WERI-Rb-1 (cell line): ENCODE data around the gene DCAF4L1.

Experiments
- DNase-seq: peaks from one replicate; pipeline ENCODE4 v3.0.0-alpha.2; 2020
- H3K27ac ChIP-seq: fragments of 250-450 bp; sonication (Bioruptor Pico); 2 replicates; pipeline ENCODE4 v1.5.1; 2020; ENCODE audit warnings: mild to moderate bottlenecking, moderate library complexity
- H3K27me3 ChIP-seq: fragments of 250-450 bp; sonication (Bioruptor Pico); 2 replicates; pipeline ENCODE4 v1.5.1; 2021; ENCODE audit warnings: mild to moderate bottlenecking, low read depth, moderate library complexity; ENCODE audit not compliant: insufficient read depth, severe bottlenecking
- H3K36me3 ChIP-seq: fragments of 250-450 bp; sonication (Bioruptor Pico); 2 replicates; pipeline ENCODE4 v1.5.1; 2020; ENCODE audit warnings: mild to moderate bottlenecking, moderate library complexity
- H3K4me3 ChIP-seq: 2 replicates; pipeline ENCODE4 v1.5.1; 2011; ENCODE audit warnings: low read depth, mild to moderate bottlenecking, control low read depth, low read length
- H3K9me3 ChIP-seq: fragments of 250-450 bp; sonication (Bioruptor Pico); 2 replicates; pipeline ENCODE4 v1.5.1; 2021; ENCODE audit warnings: mild to moderate bottlenecking, moderate library complexity; ENCODE audit not compliant: severe bottlenecking
- TF ChIP-seq, protein P1 (sequence below): IDR thresholded peaks from 2 replicates; pipeline ENCODE4 v1.5.1; 2011; ENCODE audit warnings: low read depth, mild to moderate bottlenecking, control low read depth, inconsistent platforms, low read length

Gene DCAF4L1

DNA sequence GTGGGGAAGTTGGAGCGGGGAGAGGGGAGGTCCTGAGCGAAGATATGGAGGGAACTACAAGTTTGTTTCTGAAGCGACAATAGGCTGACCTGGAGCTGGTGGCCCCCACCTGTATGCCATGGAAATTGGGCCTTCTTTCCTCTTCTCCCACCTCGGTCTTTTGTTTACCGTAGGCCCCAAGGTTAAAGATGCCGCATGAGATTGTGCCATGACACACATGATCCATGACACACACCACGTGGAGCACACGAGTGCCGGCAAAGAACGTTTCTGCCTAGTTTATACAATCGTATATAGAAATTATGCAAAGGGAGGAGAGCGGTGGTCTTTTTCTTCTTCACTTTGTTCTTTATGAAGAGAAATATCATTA, 45.9 kb upstream of the DCAF4L1 start:
- Histone ChIP-seq H3K4me3 (peak overlapping the region; percentile 90), H3K27ac (peak overlapping the region; percentile 91), H3K27me3 (no peaks in the 10 kb centered on the region), H3K9me3 (no peaks in the 10 kb centered on the region), H3K36me3 (peaks cover 36% of the 10 kb centered on the region)
- TF ChIP-seq, protein P1, sequence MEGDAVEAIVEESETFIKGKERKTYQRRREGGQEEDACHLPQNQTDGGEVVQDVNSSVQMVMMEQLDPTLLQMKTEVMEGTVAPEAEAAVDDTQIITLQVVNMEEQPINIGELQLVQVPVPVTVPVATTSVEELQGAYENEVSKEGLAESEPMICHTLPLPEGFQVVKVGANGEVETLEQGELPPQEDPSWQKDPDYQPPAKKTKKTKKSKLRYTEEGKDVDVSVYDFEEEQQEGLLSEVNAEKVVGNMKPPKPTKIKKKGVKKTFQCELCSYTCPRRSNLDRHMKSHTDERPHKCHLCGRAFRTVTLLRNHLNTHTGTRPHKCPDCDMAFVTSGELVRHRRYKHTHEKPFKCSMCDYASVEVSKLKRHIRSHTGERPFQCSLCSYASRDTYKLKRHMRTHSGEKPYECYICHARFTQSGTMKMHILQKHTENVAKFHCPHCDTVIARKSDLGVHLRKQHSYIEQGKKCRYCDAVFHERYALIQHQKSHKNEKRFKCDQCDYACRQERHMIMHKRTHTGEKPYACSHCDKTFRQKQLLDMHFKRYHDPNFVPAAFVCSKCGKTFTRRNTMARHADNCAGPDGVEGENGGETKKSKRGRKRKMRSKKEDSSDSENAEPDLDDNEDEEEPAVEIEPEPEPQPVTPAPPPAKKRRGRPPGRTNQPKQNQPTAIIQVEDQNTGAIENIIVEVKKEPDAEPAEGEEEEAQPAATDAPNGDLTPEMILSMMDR, result no peak
- no peak for DNase-seq

DNA sequence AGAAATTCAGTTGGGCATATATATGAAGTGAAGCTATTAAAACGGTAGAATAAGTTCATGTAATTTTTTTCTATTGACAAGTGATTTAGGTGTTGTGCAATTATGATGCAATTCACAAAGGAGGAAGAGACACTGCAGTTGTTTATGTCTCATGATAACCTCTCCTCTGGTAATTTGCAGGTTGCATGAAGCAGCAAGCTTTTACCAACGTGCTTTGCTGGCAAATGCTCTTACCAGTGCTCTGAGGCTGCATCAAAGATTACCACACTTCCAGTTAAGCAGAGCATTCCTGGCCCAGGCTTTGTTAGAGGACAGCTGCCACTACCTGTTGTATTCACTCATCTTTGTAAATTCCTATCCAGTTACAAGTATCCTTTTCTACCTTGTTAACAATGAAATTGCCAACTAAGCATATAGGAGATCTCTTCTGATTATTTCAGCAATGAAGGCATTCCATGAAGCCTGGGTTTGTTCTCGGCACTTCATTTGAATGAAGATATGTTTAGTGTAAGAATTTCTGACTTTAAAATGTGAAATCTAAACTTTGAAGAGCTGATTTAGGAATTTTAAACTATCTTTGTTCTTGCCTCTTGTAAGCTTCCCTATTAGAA, 42.4 kb upstream of the DCAF4L1 start:
- H3K4me3 ChIP-seq, result no peak overlapping the region
- no peaks in the 10 kb centered on the region for H3K27me3 ChIP-seq
- TF ChIP-seq, protein P1, result no peak
- DNase-seq, result no peak
- H3K9me3 ChIP-seq, result no peaks in the 10 kb centered on the region
- peaks cover 56% of the 10 kb centered on the region for H3K36me3 ChIP-seq
- no peak overlapping the region for H3K27ac ChIP-seq

DNA sequence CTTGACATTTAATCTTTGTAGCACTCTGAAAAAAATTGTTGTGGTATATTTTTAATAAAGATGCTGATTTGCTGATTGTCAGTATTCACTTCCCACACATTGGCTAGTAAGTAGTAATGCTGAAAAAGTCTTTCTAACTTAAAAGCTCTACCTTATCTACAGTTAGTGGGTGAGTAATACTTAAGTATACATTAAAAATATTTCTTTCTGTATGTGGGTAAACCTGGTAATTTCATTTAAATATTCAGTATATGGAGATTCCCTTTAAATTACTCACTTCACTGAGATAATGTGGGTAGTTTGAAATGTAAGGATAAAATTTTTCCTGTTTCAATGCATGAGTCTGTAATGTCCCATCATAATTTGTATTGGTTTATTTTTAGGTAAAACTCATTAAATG, 40.7 kb upstream of the DCAF4L1 start:
- Histone ChIP-seq H3K9me3 (no peaks in the 10 kb centered on the region), H3K4me3 (no peak overlapping the region), H3K36me3 (peaks cover 65% of the 10 kb centered on the region), H3K27me3 (no peaks in the 10 kb centered on the region), H3K27ac (no peak overlapping the region)
- TF ChIP-seq, protein P1, result no peak
- no peak for DNase-seq

DNA sequence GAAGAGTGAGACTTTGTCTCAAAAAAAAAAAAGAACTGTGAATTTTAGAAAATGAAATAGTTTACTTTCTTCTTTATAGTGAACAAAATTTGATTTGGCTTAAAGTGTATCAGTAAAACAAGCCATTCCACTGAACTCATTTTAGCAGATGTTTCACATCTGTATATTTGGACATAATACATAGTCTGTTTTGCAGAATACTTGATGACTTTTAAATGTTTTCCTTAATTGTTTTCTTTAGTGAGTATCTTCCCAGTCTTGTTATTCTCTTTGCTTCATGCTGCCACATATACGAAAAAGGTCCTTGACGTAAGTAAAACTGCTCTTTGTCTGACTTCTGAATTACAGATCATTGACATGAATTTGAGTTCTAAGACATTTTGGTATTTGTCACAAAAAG, 38.0 kb upstream of the DCAF4L1 start:
- no peaks in the 10 kb centered on the region for H3K27me3 ChIP-seq
- H3K36me3 ChIP-seq, result peaks cover 62% of the 10 kb centered on the region
- H3K9me3 ChIP-seq, result no peaks in the 10 kb centered on the region
- H3K27ac ChIP-seq, result no peak overlapping the region
- no peak for DNase-seq
- H3K4me3 ChIP-seq, result no peak overlapping the region
- TF ChIP-seq, protein P1, result no peak

DNA sequence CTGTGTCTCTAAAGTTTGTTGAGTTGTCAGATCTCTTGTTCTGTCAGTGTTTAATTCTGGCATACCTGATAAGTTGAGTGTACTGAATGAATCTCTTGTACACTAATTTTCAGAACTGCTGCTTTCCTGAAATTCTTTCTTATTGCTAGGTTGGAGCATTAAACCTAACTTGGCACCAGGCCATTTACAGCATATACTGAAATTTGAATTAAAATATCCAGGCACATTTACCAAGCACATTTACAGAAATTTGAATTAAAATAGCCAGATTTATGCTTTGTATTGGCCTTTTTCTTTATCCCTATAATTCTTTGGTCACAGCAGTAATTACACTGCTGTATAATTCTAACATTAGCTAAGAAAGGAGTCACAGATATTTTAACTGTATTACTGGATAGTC, 37.5 kb upstream of the DCAF4L1 start:
- Histone ChIP-seq H3K27me3 (no peaks in the 10 kb centered on the region), H3K27ac (no peak overlapping the region), H3K9me3 (no peaks in the 10 kb centered on the region), H3K4me3 (no peak overlapping the region), H3K36me3 (peaks cover 58% of the 10 kb centered on the region)
- no peak for DNase-seq
- TF ChIP-seq, protein P1, result no peak

DNA sequence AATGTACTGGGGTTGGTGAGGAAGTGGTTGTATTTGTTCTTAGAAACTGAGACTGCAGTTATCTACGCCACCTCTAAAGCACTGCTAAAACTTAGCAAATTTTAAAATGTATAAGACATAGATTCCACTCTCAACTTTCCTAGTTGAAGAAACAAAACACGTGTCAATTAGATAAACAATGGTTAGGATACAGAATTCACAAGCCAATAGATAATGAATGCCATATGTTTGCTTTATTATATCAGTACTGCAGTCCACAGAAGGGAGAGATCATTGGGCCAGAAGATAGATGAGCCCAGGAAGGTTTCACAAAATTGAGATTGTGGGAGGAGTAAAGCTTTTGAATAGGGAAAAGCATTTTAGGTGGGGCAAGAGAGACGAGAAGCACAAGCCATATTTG, 32.0 kb upstream of the DCAF4L1 start:
- TF ChIP-seq, protein P1, result no peak
- Histone ChIP-seq H3K4me3 (no peak overlapping the region), H3K27me3 (no peaks in the 10 kb centered on the region), H3K27ac (no peak overlapping the region), H3K9me3 (no peaks in the 10 kb centered on the region), H3K36me3 (peaks cover 58% of the 10 kb centered on the region)
- no peak for DNase-seq
